Measurements from ENCODE around the gene GNAI2.
"Not testable (repeated sequence)": the region's sequence is repeated elsewhere in the genome, so short reads cannot be mapped to it uniquely, and the experiment has no call there.

Gene GNAI2

GRCh38 chr3:50213373-50213772 lies 22.6 kb upstream of the GNAI2 start:
- H3K4me1 Mint-ChIP-seq = no peaks in the 10 kb centered on the region
- H3K27ac Mint-ChIP-seq = no peak overlapping the region
- H3K36me3 Mint-ChIP-seq = no peaks in the 10 kb centered on the region
- H3K4me3 Mint-ChIP-seq = no peak overlapping the region
- H3K27me3 Mint-ChIP-seq = peaks cover 1% of the 10 kb centered on the region
- no peaks in the 10 kb centered on the region for H3K9me3 Mint-ChIP-seq

- H3K9me3 Mint-ChIP-seq = no peaks in the 10 kb centered on the region
- H3K4me3 Mint-ChIP-seq = no peak overlapping the region
- no peaks in the 10 kb centered on the region for H3K4me1 Mint-ChIP-seq
- no peaks in the 10 kb centered on the region for H3K36me3 Mint-ChIP-seq
- no peaks in the 10 kb centered on the region for H3K27me3 Mint-ChIP-seq
- no peak overlapping the region for H3K27ac Mint-ChIP-seq
These were observed 21.2 kb upstream of the GNAI2 start for GRCh38 chr3:50214824-50215223.

GRCh38 chr3:50215529-50215928 lies 20.5 kb upstream of the GNAI2 start:
- no peak overlapping the region for H3K27ac Mint-ChIP-seq
- H3K27me3 Mint-ChIP-seq = no peaks in the 10 kb centered on the region
- no peaks in the 10 kb centered on the region for H3K36me3 Mint-ChIP-seq
- no peaks in the 10 kb centered on the region for H3K9me3 Mint-ChIP-seq
- no peaks in the 10 kb centered on the region for H3K4me1 Mint-ChIP-seq
- no peak overlapping the region for H3K4me3 Mint-ChIP-seq

GRCh38 chr3:50217681-50218080 lies 18.3 kb upstream of the GNAI2 start:
- H3K27ac Mint-ChIP-seq = no peak overlapping the region
- H3K9me3 Mint-ChIP-seq = no peaks in the 10 kb centered on the region
- H3K4me1 Mint-ChIP-seq = no peaks in the 10 kb centered on the region
- no peak overlapping the region for H3K4me3 Mint-ChIP-seq
- H3K36me3 Mint-ChIP-seq = no peaks in the 10 kb centered on the region
- H3K27me3 Mint-ChIP-seq = no peaks in the 10 kb centered on the region

- Mint-ChIP-seq H3K36me3 (no peaks in the 10 kb centered on the region), H3K4me1 (no peaks in the 10 kb centered on the region)
These were observed 17.6 kb upstream of the GNAI2 start for GRCh38 chr3:50218448-50218847.

GRCh38 chr3:50219285-50219684 lies 16.7 kb upstream of the GNAI2 start:
- no peak overlapping the region for H3K4me3 Mint-ChIP-seq
- H3K4me1 Mint-ChIP-seq = no peaks in the 10 kb centered on the region
- no peak overlapping the region for H3K27ac Mint-ChIP-seq
- H3K36me3 Mint-ChIP-seq = no peaks in the 10 kb centered on the region
- peaks cover 1% of the 10 kb centered on the region for H3K27me3 Mint-ChIP-seq
- no peaks in the 10 kb centered on the region for H3K9me3 Mint-ChIP-seq

More at GRCh38 chr3:50218448-50218847, 17.6 kb upstream of the GNAI2 start:
- no peaks in the 10 kb centered on the region for H3K9me3 Mint-ChIP-seq
- H3K27ac Mint-ChIP-seq = no peak overlapping the region
- no peaks in the 10 kb centered on the region for H3K27me3 Mint-ChIP-seq
- no peak overlapping the region for H3K4me3 Mint-ChIP-seq

- H3K4me1 Mint-ChIP-seq = no peaks in the 10 kb centered on the region
- H3K4me3 Mint-ChIP-seq = no peak overlapping the region
- peaks cover 1% of the 10 kb centered on the region for H3K27me3 Mint-ChIP-seq
- H3K36me3 Mint-ChIP-seq = no peaks in the 10 kb centered on the region
- H3K9me3 Mint-ChIP-seq = no peaks in the 10 kb centered on the region
- H3K27ac Mint-ChIP-seq = no peak overlapping the region
These were observed 15.9 kb upstream of the GNAI2 start for GRCh38 chr3:50220109-50220508.

GRCh38 chr3:50221051-50221410 lies 15.0 kb upstream of the GNAI2 start:
- Mint-ChIP-seq H3K36me3 (no peaks in the 10 kb centered on the region), H3K27me3 (peaks cover 1% of the 10 kb centered on the region), H3K4me1 (peaks cover 3% of the 10 kb centered on the region), H3K4me3 (no peak overlapping the region), H3K9me3 (no peaks in the 10 kb centered on the region), H3K27ac (no peak overlapping the region)

GRCh38 chr3:50221411-50222168 lies 14.4 kb upstream of the GNAI2 start:
- Mint-ChIP-seq H3K4me1 (peaks cover 5% of the 10 kb centered on the region), H3K4me3 (no peak overlapping the region), H3K27ac (no peak overlapping the region), H3K36me3 (no peaks in the 10 kb centered on the region), H3K27me3 (peaks cover 1% of the 10 kb centered on the region), H3K9me3 (no peaks in the 10 kb centered on the region)

GRCh38 chr3:50222169-50222528 lies 13.9 kb upstream of the GNAI2 start:
- no peak overlapping the region for H3K27ac Mint-ChIP-seq
- H3K36me3 Mint-ChIP-seq = no peaks in the 10 kb centered on the region
- H3K27me3 Mint-ChIP-seq = peaks cover 1% of the 10 kb centered on the region
- peaks cover 9% of the 10 kb centered on the region for H3K4me1 Mint-ChIP-seq
- H3K9me3 Mint-ChIP-seq = no peaks in the 10 kb centered on the region
- no peak overlapping the region for H3K4me3 Mint-ChIP-seq

GRCh38 chr3:50224639-50225038 lies 11.4 kb upstream of the GNAI2 start:
- H3K4me1 Mint-ChIP-seq = peaks cover 25% of the 10 kb centered on the region
- H3K36me3 Mint-ChIP-seq = no peaks in the 10 kb centered on the region
- H3K27me3 Mint-ChIP-seq = peaks cover 1% of the 10 kb centered on the region
- H3K4me3 Mint-ChIP-seq = no peak overlapping the region
- peak overlapping the region; percentile 81 for H3K27ac Mint-ChIP-seq
- no peaks in the 10 kb centered on the region for H3K9me3 Mint-ChIP-seq

- Mint-ChIP-seq H3K4me1 (peaks cover 25% of the 10 kb centered on the region), H3K9me3 (no peaks in the 10 kb centered on the region), H3K27me3 (peaks cover 1% of the 10 kb centered on the region), H3K36me3 (no peaks in the 10 kb centered on the region), H3K4me3 (peak overlapping the region; percentile 95), H3K27ac (peak overlapping the region; percentile 94)
These were observed 9.1 kb upstream of the GNAI2 start for GRCh38 chr3:50226888-50227389.

- H3K36me3 Mint-ChIP-seq = no peaks in the 10 kb centered on the region
- H3K4me1 Mint-ChIP-seq = peaks cover 25% of the 10 kb centered on the region
- H3K9me3 Mint-ChIP-seq = no peaks in the 10 kb centered on the region
- H3K27me3 Mint-ChIP-seq = peaks cover 1% of the 10 kb centered on the region
- H3K4me3 Mint-ChIP-seq = peak overlapping the region; percentile 95
- H3K27ac Mint-ChIP-seq = peak overlapping the region; percentile 94
These were observed 8.4 kb upstream of the GNAI2 start for GRCh38 chr3:50227390-50228183.

- Mint-ChIP-seq H3K4me3 (peak overlapping the region; percentile 95), H3K4me1 (peaks cover 25% of the 10 kb centered on the region), H3K27ac (peak overlapping the region; percentile 90)
- H3K27me3 Mint-ChIP-seq, H3K36me3 Mint-ChIP-seq, H3K9me3 Mint-ChIP-seq: not testable (repeated sequence)
These were observed 7.7 kb upstream of the GNAI2 start for GRCh38 chr3:50228184-50228763.

- Mint-ChIP-seq H3K27me3 (no peaks in the 10 kb centered on the region), H3K4me3 (peak overlapping the region; percentile 53)
These were observed 6.5 kb upstream of the GNAI2 start for GRCh38 chr3:50229490-50229889.

More at GRCh38 chr3:50229490-50229889, 6.5 kb upstream of the GNAI2 start:
- H3K9me3 Mint-ChIP-seq = no peaks in the 10 kb centered on the region
- H3K36me3 Mint-ChIP-seq = no peaks in the 10 kb centered on the region
- H3K27ac Mint-ChIP-seq = no peak overlapping the region
- H3K4me1 Mint-ChIP-seq = peaks cover 27% of the 10 kb centered on the region
